Renal cortical epithelial cell (primary cell): ENCODE data around the gene TRAF3. TPM values are rescaled to one million over a fixed set of nuclear protein-coding genes. Genes with fewer than 3 reads are reported as not detected.

Experiments used
- DNase-seq: peaks from one replicate; pipeline ENCODE4 v3.0.0-alpha.2; 2011; ENCODE audit warnings: low read depth
- total RNA-seq: library from RNA; depleted of rRNA; stranded (reverse); fragments of >200 nt; gene quantifications from 2 replicates; pipeline ENCODE4 v1.2.3, GENCODE V29; 2014

TRAF3 gene
- total RNA-seq, 1 donor from 2014 or later = 59.5 TPM

DNA sequence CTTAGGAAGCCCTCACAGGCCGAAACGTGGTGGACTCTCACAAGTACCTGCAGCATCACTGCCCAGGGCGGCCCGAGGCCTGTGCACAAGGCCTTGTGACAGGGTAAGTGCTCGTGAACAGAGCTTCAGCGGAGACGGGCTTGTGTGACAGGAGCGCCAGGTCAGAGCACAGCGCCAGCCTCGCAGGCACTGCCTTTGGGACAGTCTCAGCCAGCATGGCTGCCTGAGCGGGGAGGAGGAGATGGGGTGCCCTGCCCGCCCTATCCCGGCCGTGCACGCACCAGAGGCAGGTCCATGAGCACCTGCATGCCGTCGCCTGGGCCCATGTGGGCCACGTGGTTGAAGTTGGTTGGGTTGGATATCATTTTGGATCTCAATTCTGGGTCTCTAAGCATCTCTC, 162.1 kb downstream of the TRAF3 start:
- no peak for DNase-seq

DNA sequence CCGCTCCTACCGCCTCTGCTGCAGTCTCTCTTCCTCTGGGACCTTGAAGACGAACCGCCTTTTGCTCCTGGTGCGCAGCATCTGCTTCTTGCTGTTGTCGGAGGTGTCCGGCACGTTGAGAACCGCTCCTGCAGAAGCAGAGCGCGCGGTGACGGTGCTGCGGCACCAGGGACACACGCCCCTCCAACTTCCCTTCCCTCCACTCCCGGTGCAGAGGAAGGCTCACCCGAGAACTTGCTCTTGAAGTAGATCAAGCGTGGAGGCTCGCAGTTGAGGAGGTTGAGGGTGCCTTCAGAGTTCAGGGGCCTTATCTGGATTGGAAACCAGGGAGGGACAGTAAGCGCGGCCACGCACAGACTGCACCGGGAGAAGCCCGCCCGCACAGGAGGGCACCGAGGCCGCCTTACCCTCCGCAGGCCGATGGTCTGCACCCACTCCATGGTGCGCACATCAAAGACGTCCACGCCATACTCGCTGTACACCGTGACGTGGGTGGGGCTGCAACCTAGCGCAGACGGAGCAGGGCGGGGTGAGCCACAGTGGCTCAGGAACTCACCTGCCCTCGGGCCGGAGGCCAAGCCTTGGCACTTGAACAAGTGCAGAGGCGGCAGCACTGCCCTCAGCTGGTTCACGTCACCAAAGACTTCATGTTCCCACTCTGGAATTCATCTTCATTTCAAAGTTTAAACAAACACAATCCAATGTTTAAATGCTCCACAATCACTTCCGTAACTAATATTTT, 162.7 kb downstream of the TRAF3 start:
- DNase-seq = no peak

DNA sequence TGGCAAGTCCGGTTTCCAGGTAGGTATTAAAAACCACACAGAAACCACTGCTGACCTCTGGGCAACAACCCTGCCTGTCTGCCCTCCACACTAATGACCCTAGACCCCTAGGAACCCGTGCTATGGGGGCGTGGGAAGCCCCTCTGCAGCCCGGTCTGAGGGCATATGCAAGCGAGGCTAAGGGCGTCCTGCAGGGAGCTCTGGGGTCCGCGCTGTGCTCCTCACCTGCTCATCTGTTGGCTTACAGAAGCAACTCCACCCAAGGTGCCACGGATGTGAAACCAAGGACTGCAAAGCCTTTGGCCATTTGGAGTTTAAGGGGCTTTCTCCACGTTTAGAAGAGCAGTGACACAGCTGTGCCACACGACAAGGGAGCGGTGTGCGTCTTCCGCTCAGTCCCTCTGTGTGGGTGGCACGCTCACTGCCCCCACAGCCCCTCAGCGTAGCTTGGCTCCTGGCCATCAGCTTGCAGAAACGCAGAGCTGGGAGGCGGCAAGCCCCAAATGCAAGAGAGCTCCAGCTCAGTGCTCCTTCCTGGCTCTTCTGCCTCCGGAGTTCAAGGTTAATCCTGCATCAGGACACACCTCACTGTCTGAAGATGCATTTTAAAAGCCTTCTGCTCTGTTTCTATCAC, 163.6 kb downstream of the TRAF3 start:
- DNase-seq = no peak

DNA sequence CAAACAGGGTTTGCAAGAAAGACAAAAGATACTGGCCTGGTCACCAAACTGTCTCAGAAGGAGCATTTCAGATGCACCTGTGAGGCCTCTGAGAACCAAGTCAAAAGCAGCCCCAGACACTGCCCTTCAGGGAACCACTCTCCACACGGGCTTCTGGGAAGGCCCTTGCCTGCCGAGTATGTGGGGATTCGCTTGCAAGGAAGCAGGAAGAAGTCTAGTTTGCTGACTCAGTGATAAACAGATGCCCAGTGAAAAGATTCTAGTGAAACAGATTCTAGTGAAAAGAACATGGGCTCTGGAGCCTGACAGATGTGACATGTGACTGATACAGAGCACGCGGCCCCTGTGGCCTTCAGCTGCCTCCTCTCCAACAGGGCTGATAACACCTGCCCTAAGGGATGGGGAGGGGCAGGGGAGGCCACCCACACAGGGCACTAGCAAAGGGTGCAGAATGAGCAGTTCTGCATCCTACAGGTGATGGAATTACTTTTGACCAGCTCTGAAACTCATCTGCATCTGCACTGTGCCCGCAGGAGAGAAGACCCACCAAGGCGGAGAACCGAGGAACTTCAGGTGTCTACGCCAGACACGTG, 164.3 kb downstream of the TRAF3 start:
- no peak for DNase-seq

DNA sequence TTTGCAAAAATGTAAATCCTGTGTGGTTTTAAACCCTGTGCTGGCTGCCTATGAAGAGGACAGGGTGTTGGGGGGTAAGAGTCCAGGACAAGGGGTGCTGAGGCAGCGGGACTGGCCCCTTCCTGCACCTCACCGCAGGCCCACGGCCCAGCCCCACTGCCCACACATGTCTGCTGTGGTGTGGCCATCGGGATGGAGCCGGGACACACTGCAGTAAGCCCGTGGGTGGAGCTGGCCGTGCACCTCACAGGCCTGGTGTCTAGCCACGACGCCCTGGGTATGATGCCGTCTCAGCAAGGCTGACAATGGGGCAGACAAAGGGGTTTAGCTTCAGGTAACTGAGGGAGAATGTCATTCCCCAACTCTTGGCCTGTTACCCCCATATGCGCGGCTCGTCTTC, 164.8 kb downstream of the TRAF3 start:
- DNase-seq = no peak

DNA sequence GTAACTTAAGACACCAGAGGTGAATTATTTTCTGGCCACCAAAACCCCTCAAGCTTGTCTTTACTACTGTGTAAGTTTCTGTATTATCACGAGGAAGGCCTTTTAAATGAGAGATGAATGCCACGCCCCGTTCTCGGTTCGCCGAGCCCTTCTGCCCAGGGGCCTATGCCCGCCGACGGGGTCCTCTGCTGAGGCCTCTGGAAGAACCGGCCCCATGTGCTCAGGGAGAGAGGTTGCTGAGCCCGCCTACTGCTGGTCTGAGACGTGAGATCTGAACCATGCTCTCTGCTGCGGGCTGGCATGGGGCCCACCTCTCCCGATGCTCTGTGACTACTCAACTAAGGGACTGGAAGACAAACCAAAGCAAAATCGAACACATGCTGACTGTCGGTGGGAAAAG, 166.2 kb downstream of the TRAF3 start:
- no peak for DNase-seq

DNA sequence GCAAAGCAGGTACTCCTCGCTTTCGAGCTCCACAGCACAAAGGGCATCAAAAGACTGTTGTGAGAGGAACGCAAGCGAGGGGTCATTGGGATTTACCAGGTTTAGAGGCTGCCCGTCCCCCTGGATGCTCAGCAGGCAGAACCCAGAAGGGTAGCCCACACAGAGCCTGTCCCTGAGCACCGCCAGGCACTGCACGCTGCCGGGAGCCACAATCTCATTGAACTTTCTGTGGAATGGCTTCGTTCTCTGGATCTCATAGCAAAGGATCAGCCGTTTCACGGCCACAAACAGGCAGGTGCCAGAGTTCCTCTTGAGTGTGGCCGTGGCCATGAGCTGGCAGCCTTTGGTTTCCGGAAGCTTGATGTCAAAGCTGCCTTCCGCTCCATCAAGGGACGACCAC, 166.7 kb downstream of the TRAF3 start:
- DNase-seq = no peak

DNA sequence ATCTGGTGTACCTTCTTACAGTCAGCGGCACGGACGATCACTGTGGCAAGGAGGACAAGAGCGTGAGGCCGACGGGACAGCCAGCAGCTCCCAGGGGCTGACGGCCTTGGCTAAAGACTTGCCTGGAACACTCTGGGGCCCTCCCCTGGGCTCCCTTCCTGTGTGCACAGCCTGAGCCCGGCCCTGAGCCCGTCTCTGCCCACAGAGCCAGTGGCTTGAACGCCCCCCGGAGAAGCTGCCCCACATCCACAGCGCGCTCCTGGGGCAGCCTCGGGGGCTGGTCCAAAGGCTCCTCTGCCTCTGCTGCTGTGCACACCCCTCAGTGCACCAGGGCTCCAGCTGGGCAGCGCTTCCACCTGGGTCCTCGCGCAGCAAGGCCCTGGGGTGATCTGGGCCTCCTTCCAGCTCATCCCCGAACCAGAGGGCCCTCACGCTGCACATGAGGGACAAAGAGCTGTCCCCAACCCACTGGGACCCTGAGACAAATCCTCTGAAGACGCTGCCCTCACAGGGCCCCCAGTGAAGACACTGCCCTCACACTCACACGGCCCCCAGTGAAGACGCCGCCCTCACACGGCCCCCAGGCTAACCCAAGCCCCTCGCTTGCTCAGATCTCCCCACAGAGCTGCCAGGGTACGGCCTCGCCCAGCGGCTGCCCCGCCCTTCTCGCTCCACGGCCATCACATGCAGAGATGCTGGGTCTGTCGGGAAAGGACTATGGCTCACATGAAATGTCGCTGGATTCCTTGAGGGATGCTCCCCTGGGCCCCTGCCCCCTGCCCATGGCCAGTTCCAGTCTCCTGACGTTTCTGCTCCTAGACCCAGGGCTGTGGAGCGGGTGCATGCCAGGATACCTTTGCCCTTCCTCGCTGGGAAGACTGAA, 167.4 kb downstream of the TRAF3 start:
- DNase-seq = no peak

DNA sequence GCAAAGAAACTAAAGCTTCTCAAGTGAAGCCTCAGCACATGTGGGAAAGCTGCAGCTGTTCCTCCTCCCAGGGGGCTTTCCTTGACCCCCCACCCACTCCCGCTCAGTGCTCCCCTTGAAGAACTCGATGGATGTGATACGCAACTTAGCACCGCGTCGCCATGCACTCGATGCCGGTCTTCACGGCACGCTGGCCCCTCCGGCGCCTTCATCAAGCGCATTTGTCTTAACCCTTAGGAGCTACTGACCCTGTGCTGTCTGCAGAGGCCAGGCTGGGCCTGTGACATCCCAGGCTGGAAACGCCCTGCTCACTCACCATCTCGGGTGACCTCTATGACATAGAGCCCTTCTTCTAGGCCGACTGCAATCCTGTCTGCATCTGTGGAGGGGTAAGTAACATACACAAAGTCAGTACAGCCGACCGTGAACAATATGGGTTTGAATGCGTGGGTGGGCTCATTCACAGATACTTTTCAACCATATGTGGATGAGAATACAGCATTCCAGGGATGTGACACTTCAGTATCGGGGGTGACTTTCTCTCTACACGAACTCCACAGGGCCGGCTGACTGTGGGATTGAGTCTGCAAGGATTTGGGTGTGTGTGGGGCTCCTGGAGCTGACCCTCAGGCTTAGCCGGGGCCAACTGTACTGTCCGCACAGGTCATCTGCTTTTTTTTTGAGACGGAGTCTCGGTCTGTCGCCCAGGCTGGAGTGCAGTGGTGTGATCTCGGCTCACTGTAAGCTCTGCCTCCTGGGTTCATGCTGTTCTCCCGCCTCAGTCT, 168.3 kb downstream of the TRAF3 start:
- no peak for DNase-seq

DNA sequence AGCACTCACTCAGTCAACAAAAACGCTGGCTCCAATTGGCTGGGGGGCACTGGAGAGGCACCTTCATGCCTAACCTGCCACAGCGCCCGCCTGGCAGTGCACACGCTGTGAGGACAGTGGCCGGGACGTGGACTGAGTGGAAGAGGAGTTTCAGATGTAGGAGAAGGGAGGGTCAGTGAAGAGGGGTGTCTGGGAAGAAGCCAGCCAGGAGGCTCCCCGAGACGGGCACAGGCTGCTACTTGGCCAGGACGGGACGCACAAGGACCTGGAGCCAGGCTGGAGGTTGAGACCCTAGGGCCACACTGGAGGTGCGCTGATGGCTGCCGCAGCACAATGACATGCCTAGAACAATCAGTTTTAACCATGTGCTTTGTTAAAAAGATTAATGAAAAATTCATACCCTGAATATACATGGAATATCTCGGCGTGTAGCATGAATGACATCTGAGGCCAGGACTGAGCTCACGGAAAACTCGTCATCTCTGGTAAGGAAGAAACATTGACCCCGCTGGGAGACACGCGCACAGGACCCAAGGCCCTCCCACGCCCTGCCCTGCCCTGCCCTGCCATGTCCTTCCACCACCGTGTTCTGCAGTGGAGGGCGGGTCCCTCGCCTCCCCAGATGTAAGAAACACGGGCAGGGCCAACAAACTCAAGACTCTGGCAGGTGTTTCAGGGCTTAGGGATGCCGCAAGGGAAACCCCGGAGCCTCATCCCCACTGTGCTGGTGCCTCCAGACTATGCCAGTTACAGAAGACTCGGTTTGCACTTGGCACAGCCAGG, 170.3 kb downstream of the TRAF3 start:
- no peak for DNase-seq

DNA sequence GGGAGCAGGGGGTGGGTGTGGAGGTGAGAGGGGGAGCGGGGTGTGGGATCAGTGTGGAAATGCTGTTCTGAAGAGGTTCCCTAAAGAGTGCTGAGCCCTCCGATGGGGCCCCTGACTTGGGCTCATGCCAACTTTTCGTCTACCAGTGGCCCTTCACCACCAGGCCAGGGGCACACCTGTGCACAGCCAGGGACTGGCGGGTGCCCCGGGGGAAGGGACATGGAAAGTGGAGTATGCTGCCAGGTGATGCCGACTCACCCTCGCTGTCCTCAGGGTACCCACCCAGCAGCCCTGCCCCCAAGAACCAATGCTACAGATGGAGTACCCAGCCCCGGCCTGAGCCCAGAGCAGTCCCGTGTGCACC, 171.4 kb downstream of the TRAF3 start:
- DNase-seq = no peak

DNA sequence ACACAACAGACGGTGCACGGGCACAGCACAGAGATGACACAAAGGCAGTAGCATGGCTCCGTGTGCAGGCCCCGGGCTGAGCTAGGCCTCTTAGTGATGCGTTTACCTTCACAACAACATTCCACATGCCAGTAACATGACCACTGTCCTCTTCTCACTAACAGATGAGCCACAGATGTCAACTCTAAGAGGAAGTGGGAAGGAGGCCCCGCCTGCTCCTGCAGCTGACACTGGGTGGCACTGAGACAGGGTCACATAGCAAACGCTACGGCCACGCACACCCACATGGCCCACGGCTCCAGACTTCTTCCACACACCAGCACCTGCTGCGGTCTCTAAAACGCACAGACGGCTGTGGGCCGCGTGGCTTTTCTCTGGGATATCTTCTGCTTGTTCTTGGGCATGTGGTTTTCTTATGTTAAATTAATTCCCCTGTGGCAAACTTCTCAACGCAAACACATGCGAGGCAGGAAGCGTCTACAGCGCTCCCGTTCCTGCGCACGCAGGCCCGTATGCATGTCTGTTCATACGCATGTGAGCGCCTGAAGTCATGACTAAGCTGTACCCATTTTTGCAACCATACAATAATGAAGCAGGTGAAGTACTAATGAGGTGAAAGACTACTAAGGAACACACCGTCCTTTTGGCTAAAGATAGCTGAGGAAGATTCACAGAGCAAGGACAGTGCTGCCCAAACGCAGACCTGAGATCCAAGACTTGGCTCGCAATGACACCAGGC, 172.0 kb downstream of the TRAF3 start:
- no peak for DNase-seq

DNA sequence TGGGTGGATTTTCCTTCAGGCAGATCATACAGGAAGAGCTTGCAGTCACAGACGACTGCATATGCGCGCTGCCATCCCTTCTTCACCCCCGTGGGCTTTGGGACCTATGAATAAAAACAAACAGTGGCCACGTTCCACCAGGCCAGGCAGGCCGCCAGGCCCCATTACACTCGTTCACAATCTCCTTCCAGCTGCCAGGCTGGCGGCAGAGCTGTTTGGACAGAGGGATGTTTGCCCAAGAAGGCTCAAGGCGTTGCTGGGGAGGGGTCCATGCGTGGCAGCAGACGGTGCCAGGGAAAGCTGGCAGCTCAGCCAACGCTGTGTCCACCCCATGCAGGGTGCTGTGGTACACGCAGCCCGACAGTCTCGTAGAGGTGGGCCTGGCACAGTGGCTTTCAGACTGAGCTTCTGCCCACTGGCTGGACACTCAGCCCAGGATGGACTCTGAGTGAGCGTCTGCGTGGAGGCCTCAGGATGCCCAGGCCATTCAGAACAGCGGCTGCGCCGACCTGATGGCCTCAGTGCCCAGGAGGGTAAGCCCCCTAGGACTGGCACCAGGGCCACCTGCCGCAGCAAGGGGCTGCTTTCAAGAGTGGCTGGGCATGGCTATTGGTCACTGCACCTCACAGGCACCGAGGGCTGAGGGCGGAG, 172.7 kb downstream of the TRAF3 start:
- no peak for DNase-seq

DNA sequence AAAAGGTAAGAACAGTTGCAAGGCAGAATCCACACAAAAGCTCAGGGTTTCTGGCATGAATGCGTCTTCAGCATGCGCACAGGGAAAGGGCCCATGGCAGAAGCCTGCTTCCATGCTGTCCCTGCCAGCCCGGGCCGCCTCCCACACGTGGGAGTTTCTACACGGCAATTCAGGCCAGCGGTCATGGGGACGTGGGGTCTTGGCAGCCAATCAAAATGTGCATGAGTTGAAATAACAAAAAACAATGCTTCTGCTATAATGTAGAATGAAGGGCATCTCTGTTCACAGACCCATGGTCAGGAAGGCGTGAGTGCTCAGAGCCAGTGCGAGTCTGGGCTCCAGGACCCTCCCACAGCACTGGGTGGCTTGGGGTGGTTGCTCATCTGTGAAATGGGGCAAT, 173.8 kb downstream of the TRAF3 start:
- no peak for DNase-seq

DNA sequence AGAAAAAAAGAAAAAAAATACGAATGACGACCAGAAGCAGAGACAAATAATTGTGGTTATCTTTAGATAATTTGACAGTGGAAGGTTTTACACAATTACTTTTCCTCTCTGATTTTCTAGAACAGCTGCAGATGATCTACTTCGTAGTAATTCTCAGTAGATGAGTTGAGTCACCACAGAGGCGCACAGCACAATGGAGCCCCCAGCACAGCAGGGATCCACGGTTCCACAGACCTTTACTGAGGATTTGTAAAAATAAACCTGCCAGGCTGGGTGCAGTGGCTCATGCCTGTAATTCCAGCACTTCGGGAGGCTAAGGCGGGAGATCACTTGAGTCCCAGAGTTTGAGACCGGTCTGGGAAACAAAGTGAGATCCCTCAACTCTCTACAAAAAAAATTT, 174.6 kb downstream of the TRAF3 start:
- DNase-seq = no peak

DNA sequence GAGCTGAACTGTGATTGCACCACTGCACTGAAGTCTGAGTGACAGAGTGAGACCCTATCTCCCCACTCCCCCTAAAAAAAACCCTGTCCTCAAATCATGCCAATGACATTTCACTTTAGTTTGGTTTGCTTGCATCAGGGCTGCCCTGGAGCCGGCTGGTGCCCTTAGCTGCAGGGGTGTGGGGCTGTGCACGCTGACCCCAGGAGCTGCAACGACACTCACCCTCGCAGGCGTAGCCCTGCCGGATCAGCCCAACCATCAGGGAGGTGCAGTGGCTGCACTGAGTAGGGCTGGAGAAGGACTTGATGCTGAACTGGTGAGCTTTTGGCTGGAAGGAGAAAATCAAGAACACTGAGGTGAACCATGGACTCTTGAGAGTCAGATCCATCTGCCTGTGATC, 175.0 kb downstream of the TRAF3 start:
- no peak for DNase-seq

DNA sequence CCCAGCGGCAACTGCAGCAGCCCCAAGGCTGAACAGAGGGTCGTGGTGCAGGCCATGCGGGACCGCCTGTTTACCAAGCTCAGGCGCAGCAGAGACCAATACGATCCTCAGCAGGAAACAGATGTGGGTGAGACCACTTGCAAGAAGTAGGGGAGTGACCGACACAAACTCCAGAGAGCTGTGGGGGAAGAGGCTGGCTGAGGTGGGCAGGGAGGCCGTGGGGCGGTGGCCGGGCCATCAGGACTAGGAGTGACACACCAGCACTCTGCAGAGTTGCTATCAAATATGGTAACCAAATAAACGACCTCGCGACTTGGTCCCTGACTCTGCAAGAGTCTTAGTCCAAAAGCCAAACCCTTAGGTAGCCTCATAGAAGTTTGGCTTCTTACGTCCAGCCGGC, 175.9 kb downstream of the TRAF3 start:
- DNase-seq = no peak

DNA sequence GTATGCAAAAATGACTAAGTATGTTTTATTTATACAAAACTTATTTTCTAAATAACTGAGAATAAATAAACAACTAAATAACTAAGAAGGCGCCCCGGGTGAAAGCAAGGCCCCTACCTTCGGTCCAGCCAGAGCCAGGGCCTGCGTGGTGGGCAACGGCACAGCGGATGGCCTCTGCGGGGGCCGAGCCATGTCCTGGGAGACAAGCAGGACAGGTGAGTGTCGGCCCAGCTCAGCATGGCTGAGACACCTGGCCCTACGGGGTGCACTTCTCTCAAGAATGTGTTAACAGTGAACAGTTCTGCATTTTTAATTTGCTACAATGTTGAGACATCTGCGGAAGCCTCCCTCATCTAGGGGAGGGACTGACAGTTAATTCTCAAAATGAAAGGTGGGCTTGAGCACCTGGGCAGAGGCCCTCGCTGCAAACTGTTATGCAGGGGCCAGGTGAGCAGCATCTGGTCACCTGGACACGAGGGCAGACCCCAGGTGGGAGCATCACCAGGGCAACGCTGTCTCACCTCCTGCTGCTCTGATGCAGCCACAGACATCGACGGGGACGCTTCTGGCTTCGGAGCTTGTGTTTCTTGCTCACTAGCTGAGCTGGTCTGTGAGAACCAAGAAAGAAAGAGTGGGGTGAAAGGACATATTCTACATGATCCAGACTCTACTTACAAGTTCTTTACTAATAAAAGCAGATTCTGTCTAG, 177.0 kb downstream of the TRAF3 start:
- DNase-seq = no peak
